ENCODE results near the gene GREM1. TPM values are rescaled to one million over a fixed set of nuclear protein-coding genes. Genes with fewer than 3 reads are reported as not detected.

GREM1 gene
- total RNA-seq, 1 experiment from 2014 or later: 0.66 TPM

DNA sequence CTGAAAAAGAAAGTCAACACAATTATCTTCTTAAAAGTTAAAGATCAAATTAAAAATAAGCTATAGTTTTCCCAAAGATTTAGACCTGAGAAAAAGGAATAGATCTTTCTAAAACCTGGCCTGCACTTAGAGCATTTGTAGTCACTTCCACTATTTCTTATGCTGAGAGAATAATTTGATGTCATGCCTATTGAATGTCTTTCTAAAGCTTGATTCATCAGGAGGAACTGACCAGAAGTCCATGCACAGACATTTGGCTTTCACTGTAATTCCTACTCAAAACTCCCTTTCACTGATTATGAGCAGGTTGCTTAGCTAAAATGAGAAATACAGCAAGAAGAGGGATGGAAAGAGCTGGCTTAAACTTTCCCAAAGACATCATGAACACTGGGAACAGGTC, 4.3 kb downstream of the GREM1 start:
- DNase-seq (ENCODE audit: low read depth, low spot score): no peak
- no TSS peak for BruUV-seq (replicated peaks)
- no peak overlapping the region for H3K4me3 ChIP-seq (replicated peaks in 1 of 2; ENCODE audit: low read depth in 1 of 2, low read length in 2 of 2)
- no peaks in the 10 kb centered on the region for H3K4me1 ChIP-seq (ENCODE audit: control insufficient read depth in 1 of 2, insufficient read depth in 2 of 2, low read length in 2 of 2)
- no peaks in the 10 kb centered on the region for H3K9me2 ChIP-seq (ENCODE audit: insufficient read depth)
- RAD21 ChIA-PET (ENCODE audit: low non-redundant PET in 1 of 2, low total read pairs in 2 of 2, uncharacterized antibody in 2 of 2, unreplicated experiment in 2 of 2): no interaction called here
- ATAC-seq: no peak
- H3K9me3 ChIP-seq (ENCODE audit: control insufficient read depth in 1 of 2, insufficient read depth in 1 of 2, low read depth in 1 of 2, low read length in 2 of 2): no peaks in the 10 kb centered on the region
- intact Hi-C loops (cut with micrococcal nuclease): no loop called here
- no peaks in the 10 kb centered on the region for H3K79me2 ChIP-seq (ENCODE audit: insufficient read depth, low read length)
- no peaks in the 10 kb centered on the region for H4K20me1 ChIP-seq (ENCODE audit: insufficient read depth)
- no peak overlapping the region for H3K9ac ChIP-seq (ENCODE audit: low read length)
- H3K27ac ChIP-seq (ENCODE audit: low read depth, low read length): no peak overlapping the region
- TF ChIP-seq CBX3 (IDR thresholded peaks at IDR 0.05; ENCODE audit: low read depth) (no peak), ELF1 (IDR thresholded peaks at IDR 0.05; ENCODE audit: borderline replicate concordance, low read depth) (no peak), REST (IDR thresholded peaks at IDR 0.05; ENCODE audit: low read depth) (no peak), RAD21 (IDR thresholded peaks at IDR 0.05; ENCODE audit: low read depth) (no peak), POLR2AphosphoS5 (IDR thresholded peaks at IDR 0.05; ENCODE audit: low read depth, low read length) (no peak), EZH2 (IDR thresholded peaks at IDR 0.05) (no peak), TCF7L2 (IDR thresholded peaks at IDR 0.05; ENCODE audit: borderline replicate concordance, extremely low read depth, insufficient read depth, insufficient read length) (no peak), FOSL1 (IDR thresholded peaks at IDR 0.05; ENCODE audit: low read depth) (no peak)
- TF ChIP-seq, protein P1, sequence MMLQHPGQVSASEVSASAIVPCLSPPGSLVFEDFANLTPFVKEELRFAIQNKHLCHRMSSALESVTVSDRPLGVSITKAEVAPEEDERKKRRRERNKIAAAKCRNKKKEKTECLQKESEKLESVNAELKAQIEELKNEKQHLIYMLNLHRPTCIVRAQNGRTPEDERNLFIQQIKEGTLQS (IDR thresholded peaks at IDR 0.05): no peak
- POLR2A ChIA-PET: no interaction called here
- CTCF ChIA-PET: no interaction called here
- H3K27me3 ChIP-seq (ENCODE audit: insufficient read depth, low read length): no peaks in the 10 kb centered on the region
- no peaks in the 10 kb centered on the region for H3K36me3 ChIP-seq (ENCODE audit: control insufficient read depth in 1 of 2, insufficient read depth in 2 of 2, low read length in 2 of 2)
- H2AFZ ChIP-seq (ENCODE audit: low read depth, low read length, poor library complexity, severe bottlenecking): no peak overlapping the region
- H3K4me2 ChIP-seq (ENCODE audit: low read length): no peak overlapping the region

All from HCT116 (cell line).